Mesenchymal stem cell (in vitro differentiated cells and primary cell): ENCODE measurements around the gene RIMBP2.

ENCODE experiments used
- DNase-seq: peaks from one replicate; pipeline ENCODE4 v3.0.0-alpha.2; 2013
- H2AFZ ChIP-seq: one replicate; pipeline ENCODE4 v1.6.1; 2013; ENCODE audit warnings: low read depth, mild to moderate bottlenecking, control low read depth, inconsistent platforms, low read length, moderate library complexity
- H2AK5ac ChIP-seq: 2 replicates; pipeline ENCODE4 v1.6.1; 2013; ENCODE audit warnings: low read length, moderate library complexity, mild to moderate bottlenecking, inconsistent platforms; ENCODE audit not compliant: severe bottlenecking
- H2BK120ac ChIP-seq: one replicate; pipeline ENCODE4 v1.6.1; 2013; ENCODE audit warnings: low read depth, mild to moderate bottlenecking, inconsistent platforms, low read length, moderate library complexity
- H2BK12ac ChIP-seq, 2 experiments: one replicate each; pipeline ENCODE4 v1.6.1; 2013; ENCODE audit warnings: inconsistent platforms in 2 of 2, low read length in 2 of 2, mild to moderate bottlenecking in 2 of 2, moderate library complexity in 2 of 2, control low read depth in 1 of 2
- H2BK15ac ChIP-seq: one replicate; pipeline ENCODE4 v1.6.1; 2013; ENCODE audit warnings: mild to moderate bottlenecking, low read depth, inconsistent platforms; ENCODE audit not compliant: poor library complexity, severe bottlenecking
- H2BK5ac ChIP-seq: 2 replicates; pipeline ENCODE4 v1.6.1; 2013; ENCODE audit warnings: low read depth, mild to moderate bottlenecking, low read length, control low read depth, inconsistent platforms; ENCODE audit not compliant: poor library complexity, severe bottlenecking
- H3K14ac ChIP-seq, 2 experiments: one replicate each; pipeline ENCODE4 v1.6.1; 2013; ENCODE audit warnings: inconsistent platforms in 2 of 2, low read length in 2 of 2, control low read depth in 1 of 2, mild to moderate bottlenecking in 1 of 2, moderate library complexity in 1 of 2
- H3K18ac ChIP-seq, 2 experiments: one replicate each; pipeline ENCODE4 v1.6.1; 2013; ENCODE audit warnings: inconsistent platforms in 2 of 2, low read length in 2 of 2, control low read depth in 1 of 2, low read depth in 1 of 2, mild to moderate bottlenecking in 1 of 2
- H3K23ac ChIP-seq, 2 experiments: one replicate each; pipeline ENCODE4 v1.6.1; 2013; ENCODE audit warnings: inconsistent platforms in 2 of 2, low read length in 2 of 2, mild to moderate bottlenecking in 2 of 2, moderate library complexity in 2 of 2, control low read depth in 1 of 2
- H3K27ac ChIP-seq: 2 replicates; pipeline ENCODE4 v1.5.1; 2013; ENCODE audit warnings: mild to moderate bottlenecking, moderate library complexity, low read length, control low read depth, inconsistent platforms; ENCODE audit not compliant: poor library complexity, severe bottlenecking
- H3K27me3 ChIP-seq, 2 experiments: 2 replicates each; pipeline versions ENCODE4 v1.6.1 to v1.7.0; 2013; ENCODE audit warnings: low read length in 2 of 2, mild to moderate bottlenecking in 2 of 2, moderate library complexity in 2 of 2, control low read depth in 1 of 2, inconsistent platforms in 1 of 2; ENCODE audit not compliant: control insufficient read depth in 1 of 2, insufficient read depth in 1 of 2
- H3K36me3 ChIP-seq, 2 experiments: 2 replicates each; pipeline versions ENCODE4 v1.6.1 to v1.7.0; 2013; ENCODE audit warnings: low read length in 2 of 2, control low read depth in 1 of 2, inconsistent platforms in 1 of 2, low read depth in 1 of 2, mild to moderate bottlenecking in 1 of 2; ENCODE audit not compliant: insufficient read depth in 2 of 2, control insufficient read depth in 1 of 2
- H3K4ac ChIP-seq, 2 experiments: one replicate each; pipeline ENCODE4 v1.6.1; 2013; ENCODE audit warnings: inconsistent platforms in 2 of 2, low read length in 2 of 2, mild to moderate bottlenecking in 2 of 2, moderate library complexity in 2 of 2, control low read depth in 1 of 2, low read depth in 1 of 2
- H3K4me1 ChIP-seq: 2 replicates; pipeline ENCODE4 v1.6.1; 2013; ENCODE audit warnings: low read depth, low read length, control low read depth; ENCODE audit not compliant: control insufficient read depth, insufficient read depth
- H3K4me2 ChIP-seq: 2 replicates; pipeline ENCODE4 v1.6.1; 2013; ENCODE audit warnings: low read length, mild to moderate bottlenecking, inconsistent platforms; ENCODE audit not compliant: poor library complexity, severe bottlenecking
- H3K4me3 ChIP-seq, 2 experiments: 2 replicates each; pipeline versions ENCODE4 v1.5.1 to v1.7.0; 2013; ENCODE audit warnings: low read length in 2 of 2, mild to moderate bottlenecking in 2 of 2, control low read depth in 1 of 2, low read depth in 1 of 2; ENCODE audit not compliant: insufficient read depth in 1 of 2
- H3K79me1 ChIP-seq: replicated peaks from 2 replicates; pipeline ENCODE4 v1.6.1; 2013; ENCODE audit warnings: mild to moderate bottlenecking, control low read depth, low read length, inconsistent platforms; ENCODE audit not compliant: poor library complexity, severe bottlenecking
- H3K9ac ChIP-seq: 2 replicates; pipeline ENCODE4 v1.7.0; 2013; ENCODE audit warnings: mild to moderate bottlenecking, low read length, moderate library complexity
- H3K9me3 ChIP-seq: 2 replicates; pipeline ENCODE4 v1.7.0; 2013; ENCODE audit warnings: mild to moderate bottlenecking, low read length; ENCODE audit not compliant: control insufficient read depth
- H4K8ac ChIP-seq: one replicate; pipeline ENCODE4 v1.6.1; 2013; ENCODE audit warnings: inconsistent platforms, mild to moderate bottlenecking, low read length, moderate library complexity
- H4K91ac ChIP-seq: one replicate; pipeline ENCODE4 v1.6.1; 2013; ENCODE audit warnings: mild to moderate bottlenecking, low read length, inconsistent platforms
- WGBS: methylation state at CpG from one replicate; pipeline ENCODE4 v1.1.7; 2013; ENCODE audit warnings: mixed read lengths; 5-methylcytosine and 5-hydroxymethylcytosine counted together

RIMBP2 gene

GRCh38 chr12:130501821-130502220 is 214.3 kb downstream of the RIMBP2 start:
- Histone ChIP-seq H3K79me1 (no peaks in the 10 kb centered on the region), H4K91ac (no peak overlapping the region), H3K27ac (no peak overlapping the region), H3K14ac (no peak overlapping the region), H3K4ac (no peak overlapping the region), H4K8ac (no peak overlapping the region), H3K18ac (no peak overlapping the region), H2BK5ac (no peak overlapping the region), H3K23ac (no peak overlapping the region), H3K36me3 (no peaks in the 10 kb centered on the region), H2BK12ac (no peak overlapping the region), H3K4me1 (no peaks in the 10 kb centered on the region), H3K4me3 (peak overlapping the region in 1 of 2 experiments; percentile 14), H3K27me3 (no peaks in the 10 kb centered on the region), H2AFZ (no peak overlapping the region), H3K9ac (no peak overlapping the region), H2AK5ac (no peak overlapping the region), H2BK15ac (no peak overlapping the region), H2BK120ac (no peak overlapping the region), H3K4me2 (no peak overlapping the region), H3K9me3 (no peaks in the 10 kb centered on the region)
- 81% methylated on average over 8 of the region's 8 CpGs for WGBS
- DNase-seq: no peak

GRCh38 chr12:130500835-130501330 is 215.2 kb downstream of the RIMBP2 start:
- no peak for DNase-seq
- H3K4me3 ChIP-seq: no peak overlapping the region
- H2BK15ac ChIP-seq: no peak overlapping the region
- no peaks in the 10 kb centered on the region for H3K27me3 ChIP-seq
- no peak overlapping the region for H3K23ac ChIP-seq
- no peak overlapping the region for H2AFZ ChIP-seq
- no peak overlapping the region for H2AK5ac ChIP-seq
- H4K8ac ChIP-seq: no peak overlapping the region
- H3K79me1 ChIP-seq: no peaks in the 10 kb centered on the region
- no peak overlapping the region for H3K4ac ChIP-seq
- no peak overlapping the region for H2BK120ac ChIP-seq
- H3K27ac ChIP-seq: no peak overlapping the region
- 74% methylated on average over 16 of the region's 16 CpGs for WGBS
- no peak overlapping the region for H3K14ac ChIP-seq
- no peak overlapping the region for H2BK5ac ChIP-seq
- no peak overlapping the region for H3K18ac ChIP-seq
- no peaks in the 10 kb centered on the region for H3K36me3 ChIP-seq
- no peak overlapping the region for H3K4me2 ChIP-seq
- H3K4me1 ChIP-seq: no peaks in the 10 kb centered on the region
- no peaks in the 10 kb centered on the region for H3K9me3 ChIP-seq
- no peak overlapping the region for H2BK12ac ChIP-seq
- H4K91ac ChIP-seq: no peak overlapping the region
- H3K9ac ChIP-seq: no peak overlapping the region

- Histone ChIP-seq H3K27me3 (no peaks in the 10 kb centered on the region), H2AK5ac (no peak overlapping the region), H3K18ac (no peak overlapping the region), H4K8ac (no peak overlapping the region), H3K79me1 (no peaks in the 10 kb centered on the region), H3K4me1 (no peaks in the 10 kb centered on the region), H2BK12ac (no peak overlapping the region), H3K14ac (no peak overlapping the region), H2AFZ (no peak overlapping the region), H3K4me2 (no peak overlapping the region), H4K91ac (no peak overlapping the region), H3K9ac (no peak overlapping the region), H3K4me3 (no peak overlapping the region), H3K23ac (no peak overlapping the region), H2BK15ac (no peak overlapping the region), H3K27ac (no peak overlapping the region), H2BK5ac (no peak overlapping the region), H3K4ac (no peak overlapping the region), H3K36me3 (no peaks in the 10 kb centered on the region), H3K9me3 (no peaks in the 10 kb centered on the region), H2BK120ac (no peak overlapping the region)
- DNase-seq: no peak
- 58% methylated on average over 4 of the region's 4 CpGs for WGBS
These were observed 216.6 kb downstream of the RIMBP2 start for GRCh38 chr12:130499474-130499873.

- Histone ChIP-seq H3K4ac (no peak overlapping the region), H3K9ac (no peak overlapping the region)
- WGBS: 67% methylated on average over 7 of the region's 7 CpGs
These were observed 217.3 kb downstream of the RIMBP2 start for GRCh38 chr12:130498589-130499385.

More at GRCh38 chr12:130498589-130499385, 217.3 kb downstream of the RIMBP2 start:
- Histone ChIP-seq H2BK15ac (no peak overlapping the region), H3K27ac (no peak overlapping the region), H3K4me3 (no peak overlapping the region), H3K27me3 (no peaks in the 10 kb centered on the region), H2AK5ac (no peak overlapping the region), H4K91ac (no peak overlapping the region), H2BK120ac (no peak overlapping the region), H3K79me1 (no peaks in the 10 kb centered on the region), H4K8ac (no peak overlapping the region), H2BK5ac (no peak overlapping the region), H3K14ac (no peak overlapping the region), H2BK12ac (no peak overlapping the region), H3K4me2 (no peak overlapping the region), H3K23ac (no peak overlapping the region), H3K9me3 (no peaks in the 10 kb centered on the region), H3K18ac (no peak overlapping the region), H3K36me3 (no peaks in the 10 kb centered on the region), H3K4me1 (no peaks in the 10 kb centered on the region), H2AFZ (no peak overlapping the region)
- DNase-seq: no peak
